GM23338 (cell line): Measurements from ENCODE around the gene CWC27. TPM values are rescaled to one million over a fixed set of nuclear protein-coding genes. Genes with fewer than 3 reads are reported as not detected.

Source experiments
- CREB1 ChIP-seq: fragments of 250-450 bp; sonication (Bioruptor Pico); IDR thresholded peaks from 2 replicates; pipeline ENCODE4 v1.5.0; 2020; ENCODE audit warnings: low read depth, mild to moderate bottlenecking, moderate library complexity
- EZH2 ChIP-seq: fragments of 200-600 bp; sonication (generic); IDR thresholded peaks from one replicate; pipeline ENCODE4 v1.8.0; 2017; ENCODE audit warnings: antibody characterized with exemption, mild to moderate bottlenecking, low read depth; ENCODE audit not compliant: unreplicated experiment
- ZNF114 ChIP-seq: fragments of 250-450 bp; sonication (Bioruptor Pico); IDR thresholded peaks from 2 replicates; pipeline ENCODE4 v1.5.0; 2020; ENCODE audit warnings: mild to moderate bottlenecking, moderate library complexity
- ZNF331 ChIP-seq: fragments of 250-450 bp; sonication (Bioruptor Pico); IDR thresholded peaks from 2 replicates; pipeline ENCODE4 v1.5.0; 2020; ENCODE audit warnings: low read depth, mild to moderate bottlenecking, moderate library complexity
- polyA plus RNA-seq: library from polyadenylated mRNA; unstranded; fragments of >200 nt; fragmentation: Nextera tagmentation; extraction: Ambion mirVana; gene quantifications from 2 replicates; pipeline ENCODE4 v1.2.1, GENCODE V29; 2016
- total RNA-seq: library from RNA; depleted of rRNA; stranded (reverse); fragments of >200 nt; shearing (Covaris generic); gene quantifications from 2 replicates; pipeline ENCODE4 v1.2.3, GENCODE V29; 2014
- TF ChIP-seq, protein P1 (sequence below): fragments of 250-450 bp; sonication (Bioruptor Pico); IDR thresholded peaks from 2 replicates; pipeline ENCODE4 v1.5.0; 2020; ENCODE audit warnings: mild to moderate bottlenecking, moderate library complexity
- TF ChIP-seq, protein P2 (sequence below): IDR thresholded peaks from one replicate; pipeline ENCODE4 v1.6.1; 2018; ENCODE audit warnings: antibody characterized with exemption; ENCODE audit not compliant: unreplicated experiment
- TF ChIP-seq, protein P3 (sequence below): IDR thresholded peaks from 2 replicates; pipeline ENCODE4 v1.6.1; 2016; ENCODE audit warnings: antibody characterized with exemption

The CWC27 gene
- total and polyA plus RNA-seq, 2 experiments from 2014 or later, result 27.7 to 115 TPM

DNA sequence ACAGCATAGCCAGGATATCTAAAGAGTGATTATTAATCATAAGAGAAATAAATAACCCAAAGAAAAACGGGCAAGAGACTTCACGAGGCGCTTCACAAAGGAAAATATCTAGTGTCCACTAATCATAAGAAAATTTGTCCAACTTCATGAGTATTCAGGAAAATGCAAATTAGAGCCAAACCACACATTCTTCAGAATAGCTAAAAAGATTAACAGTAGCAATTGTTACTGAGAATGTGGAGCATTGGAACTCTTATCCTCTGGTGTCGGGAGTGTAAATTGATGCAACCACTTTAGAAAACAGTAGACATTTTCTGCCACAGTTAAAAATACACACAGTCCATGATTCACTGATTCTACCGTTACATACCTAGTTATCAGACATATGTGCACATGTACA, 145.7 kb downstream of the CWC27 start (continued):
- TF ChIP-seq, protein P1, sequence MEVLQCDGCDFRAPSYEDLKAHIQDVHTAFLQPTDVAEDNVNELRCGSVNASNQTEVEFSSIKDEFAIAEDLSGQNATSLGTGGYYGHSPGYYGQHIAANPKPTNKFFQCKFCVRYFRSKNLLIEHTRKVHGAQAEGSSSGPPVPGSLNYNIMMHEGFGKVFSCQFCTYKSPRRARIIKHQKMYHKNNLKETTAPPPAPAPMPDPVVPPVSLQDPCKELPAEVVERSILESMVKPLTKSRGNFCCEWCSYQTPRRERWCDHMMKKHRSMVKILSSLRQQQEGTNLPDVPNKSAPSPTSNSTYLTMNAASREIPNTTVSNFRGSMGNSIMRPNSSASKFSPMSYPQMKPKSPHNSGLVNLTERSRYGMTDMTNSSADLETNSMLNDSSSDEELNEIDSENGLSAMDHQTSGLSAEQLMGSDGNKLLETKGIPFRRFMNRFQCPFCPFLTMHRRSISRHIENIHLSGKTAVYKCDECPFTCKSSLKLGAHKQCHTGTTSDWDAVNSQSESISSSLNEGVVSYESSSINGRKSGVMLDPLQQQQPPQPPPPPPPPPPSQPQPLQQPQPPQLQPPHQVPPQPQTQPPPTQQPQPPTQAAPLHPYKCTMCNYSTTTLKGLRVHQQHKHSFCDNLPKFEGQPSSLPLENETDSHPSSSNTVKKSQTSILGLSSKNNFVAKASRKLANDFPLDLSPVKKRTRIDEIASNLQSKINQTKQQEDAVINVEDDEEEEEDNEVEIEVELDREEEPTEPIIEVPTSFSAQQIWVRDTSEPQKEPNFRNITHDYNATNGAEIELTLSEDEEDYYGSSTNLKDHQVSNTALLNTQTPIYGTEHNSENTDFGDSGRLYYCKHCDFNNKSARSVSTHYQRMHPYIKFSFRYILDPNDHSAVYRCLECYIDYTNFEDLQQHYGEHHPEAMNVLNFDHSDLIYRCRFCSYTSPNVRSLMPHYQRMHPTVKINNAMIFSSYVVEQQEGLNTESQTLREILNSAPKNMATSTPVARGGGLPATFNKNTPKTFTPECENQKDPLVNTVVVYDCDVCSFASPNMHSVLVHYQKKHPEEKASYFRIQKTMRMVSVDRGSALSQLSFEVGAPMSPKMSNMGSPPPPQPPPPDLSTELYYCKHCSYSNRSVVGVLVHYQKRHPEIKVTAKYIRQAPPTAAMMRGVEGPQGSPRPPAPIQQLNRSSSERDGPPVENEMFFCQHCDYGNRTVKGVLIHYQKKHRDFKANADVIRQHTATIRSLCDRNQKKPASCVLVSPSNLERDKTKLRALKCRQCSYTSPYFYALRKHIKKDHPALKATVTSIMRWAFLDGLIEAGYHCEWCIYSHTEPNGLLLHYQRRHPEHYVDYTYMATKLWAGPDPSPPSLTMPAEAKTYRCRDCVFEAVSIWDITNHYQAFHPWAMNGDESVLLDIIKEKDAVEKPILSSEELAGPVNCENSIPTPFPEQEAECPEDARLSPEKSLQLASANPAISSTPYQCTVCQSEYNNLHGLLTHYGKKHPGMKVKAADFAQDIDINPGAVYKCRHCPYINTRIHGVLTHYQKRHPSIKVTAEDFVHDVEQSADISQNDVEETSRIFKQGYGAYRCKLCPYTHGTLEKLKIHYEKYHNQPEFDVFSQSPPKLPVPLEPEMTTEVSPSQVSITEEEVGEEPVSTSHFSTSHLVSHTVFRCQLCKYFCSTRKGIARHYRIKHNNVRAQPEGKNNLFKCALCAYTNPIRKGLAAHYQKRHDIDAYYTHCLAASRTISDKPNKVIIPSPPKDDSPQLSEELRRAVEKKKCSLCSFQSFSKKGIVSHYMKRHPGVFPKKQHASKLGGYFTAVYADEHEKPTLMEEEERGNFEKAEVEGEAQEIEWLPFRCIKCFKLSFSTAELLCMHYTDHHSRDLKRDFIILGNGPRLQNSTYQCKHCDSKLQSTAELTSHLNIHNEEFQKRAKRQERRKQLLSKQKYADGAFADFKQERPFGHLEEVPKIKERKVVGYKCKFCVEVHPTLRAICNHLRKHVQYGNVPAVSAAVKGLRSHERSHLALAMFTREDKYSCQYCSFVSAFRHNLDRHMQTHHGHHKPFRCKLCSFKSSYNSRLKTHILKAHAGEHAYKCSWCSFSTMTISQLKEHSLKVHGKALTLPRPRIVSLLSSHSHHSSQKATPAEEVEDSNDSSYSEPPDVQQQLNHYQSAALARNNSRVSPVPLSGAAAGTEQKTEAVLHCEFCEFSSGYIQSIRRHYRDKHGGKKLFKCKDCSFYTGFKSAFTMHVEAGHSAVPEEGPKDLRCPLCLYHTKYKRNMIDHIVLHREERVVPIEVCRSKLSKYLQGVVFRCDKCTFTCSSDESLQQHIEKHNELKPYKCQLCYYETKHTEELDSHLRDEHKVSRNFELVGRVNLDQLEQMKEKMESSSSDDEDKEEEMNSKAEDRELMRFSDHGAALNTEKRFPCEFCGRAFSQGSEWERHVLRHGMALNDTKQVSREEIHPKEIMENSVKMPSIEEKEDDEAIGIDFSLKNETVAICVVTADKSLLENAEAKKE (CRISPR knock-in tag), result no peak
- TF ChIP-seq EZH2 (no peak), ZNF331 (CRISPR knock-in tag) (no peak), CREB1 (CRISPR knock-in tag) (no peak), ZNF114 (no peak)
- TF ChIP-seq, protein P2, sequence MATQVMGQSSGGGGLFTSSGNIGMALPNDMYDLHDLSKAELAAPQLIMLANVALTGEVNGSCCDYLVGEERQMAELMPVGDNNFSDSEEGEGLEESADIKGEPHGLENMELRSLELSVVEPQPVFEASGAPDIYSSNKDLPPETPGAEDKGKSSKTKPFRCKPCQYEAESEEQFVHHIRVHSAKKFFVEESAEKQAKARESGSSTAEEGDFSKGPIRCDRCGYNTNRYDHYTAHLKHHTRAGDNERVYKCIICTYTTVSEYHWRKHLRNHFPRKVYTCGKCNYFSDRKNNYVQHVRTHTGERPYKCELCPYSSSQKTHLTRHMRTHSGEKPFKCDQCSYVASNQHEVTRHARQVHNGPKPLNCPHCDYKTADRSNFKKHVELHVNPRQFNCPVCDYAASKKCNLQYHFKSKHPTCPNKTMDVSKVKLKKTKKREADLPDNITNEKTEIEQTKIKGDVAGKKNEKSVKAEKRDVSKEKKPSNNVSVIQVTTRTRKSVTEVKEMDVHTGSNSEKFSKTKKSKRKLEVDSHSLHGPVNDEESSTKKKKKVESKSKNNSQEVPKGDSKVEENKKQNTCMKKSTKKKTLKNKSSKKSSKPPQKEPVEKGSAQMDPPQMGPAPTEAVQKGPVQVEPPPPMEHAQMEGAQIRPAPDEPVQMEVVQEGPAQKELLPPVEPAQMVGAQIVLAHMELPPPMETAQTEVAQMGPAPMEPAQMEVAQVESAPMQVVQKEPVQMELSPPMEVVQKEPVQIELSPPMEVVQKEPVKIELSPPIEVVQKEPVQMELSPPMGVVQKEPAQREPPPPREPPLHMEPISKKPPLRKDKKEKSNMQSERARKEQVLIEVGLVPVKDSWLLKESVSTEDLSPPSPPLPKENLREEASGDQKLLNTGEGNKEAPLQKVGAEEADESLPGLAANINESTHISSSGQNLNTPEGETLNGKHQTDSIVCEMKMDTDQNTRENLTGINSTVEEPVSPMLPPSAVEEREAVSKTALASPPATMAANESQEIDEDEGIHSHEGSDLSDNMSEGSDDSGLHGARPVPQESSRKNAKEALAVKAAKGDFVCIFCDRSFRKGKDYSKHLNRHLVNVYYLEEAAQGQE, result no peak
- TF ChIP-seq, protein P3, sequence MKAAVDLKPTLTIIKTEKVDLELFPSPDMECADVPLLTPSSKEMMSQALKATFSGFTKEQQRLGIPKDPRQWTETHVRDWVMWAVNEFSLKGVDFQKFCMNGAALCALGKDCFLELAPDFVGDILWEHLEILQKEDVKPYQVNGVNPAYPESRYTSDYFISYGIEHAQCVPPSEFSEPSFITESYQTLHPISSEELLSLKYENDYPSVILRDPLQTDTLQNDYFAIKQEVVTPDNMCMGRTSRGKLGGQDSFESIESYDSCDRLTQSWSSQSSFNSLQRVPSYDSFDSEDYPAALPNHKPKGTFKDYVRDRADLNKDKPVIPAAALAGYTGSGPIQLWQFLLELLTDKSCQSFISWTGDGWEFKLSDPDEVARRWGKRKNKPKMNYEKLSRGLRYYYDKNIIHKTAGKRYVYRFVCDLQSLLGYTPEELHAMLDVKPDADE, result no peak
